Kidney tubule cell (primary cell): ENCODE results near the gene ST3GAL3.
A peak's percentile ranks its signal among the peaks of the same experiment; 100 is the strongest.

Experiments
- DNase-seq: peaks from one replicate; pipeline ENCODE4 v3.0.0-alpha.2; 2018; ENCODE audit warnings: low spot score

ST3GAL3 gene

DNA sequence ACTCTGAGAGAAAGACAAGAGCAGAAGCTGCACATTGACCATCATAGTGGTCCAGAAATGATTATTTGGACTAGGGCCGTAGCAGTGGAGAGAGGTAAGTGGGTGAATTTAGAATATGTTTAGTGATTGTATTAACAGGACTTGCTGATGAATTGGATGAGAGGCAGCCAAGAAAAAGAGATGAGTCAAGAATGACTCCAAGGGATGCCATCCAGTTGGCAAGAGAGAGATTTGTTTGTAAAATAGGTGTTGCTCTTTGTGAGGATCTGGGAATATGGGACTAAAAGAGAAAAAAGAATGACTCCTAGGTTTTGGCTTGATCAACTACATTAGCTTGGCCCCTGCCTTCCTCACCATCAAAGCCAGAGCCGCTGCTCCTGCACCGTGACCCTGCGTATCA is 172.1 kb downstream of the ST3GAL3 start:
- peak; percentile 64 for DNase-seq

- no peak for DNase-seq
Measured at GRCh38 chr1:43879996-43880395, 172.7 kb downstream of the ST3GAL3 start.

DNA sequence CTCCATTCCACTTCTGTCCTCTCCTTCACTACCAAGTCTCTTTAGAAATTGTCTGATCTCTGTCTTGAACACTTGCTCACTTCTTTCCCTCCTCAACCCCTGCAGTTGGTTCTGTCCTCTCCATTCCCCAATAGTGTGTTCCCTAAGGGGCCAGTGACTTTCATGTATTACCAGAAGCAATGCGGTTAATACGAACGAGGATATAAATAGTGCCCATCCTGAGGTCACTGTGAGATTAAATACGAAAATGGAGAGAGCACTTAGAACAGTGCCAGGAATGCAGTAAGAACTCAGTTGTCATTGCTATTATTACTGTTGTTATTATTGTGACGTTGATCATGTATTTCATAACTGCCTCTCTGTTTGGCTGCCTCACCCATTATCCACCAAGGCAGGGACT is 173.3 kb downstream of the ST3GAL3 start:
- DNase-seq = no peak

GRCh38 chr1:43881415-43881814 is 174.1 kb downstream of the ST3GAL3 start:
- no peak for DNase-seq

GRCh38 chr1:43882763-43883162 is 175.4 kb downstream of the ST3GAL3 start:
- DNase-seq = no peak

DNA sequence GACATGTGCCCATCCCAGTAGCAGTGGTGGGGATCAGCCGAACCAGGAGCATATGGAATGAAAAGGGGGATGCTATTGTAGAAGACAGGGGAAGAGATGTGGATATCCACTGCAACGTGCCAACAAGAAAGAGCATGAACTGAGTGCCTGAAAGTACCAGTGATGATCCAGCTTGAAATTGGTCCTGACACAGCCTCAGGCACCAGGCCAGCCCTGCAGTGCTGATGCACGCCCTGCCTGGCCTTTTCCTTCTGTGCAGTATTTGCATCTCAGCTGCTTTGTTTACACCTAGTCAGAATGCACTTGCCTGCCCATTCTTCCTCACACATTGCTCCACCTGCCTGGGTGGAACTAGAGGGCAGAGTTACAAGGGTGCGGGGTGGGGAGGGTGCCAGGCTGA is 176.0 kb downstream of the ST3GAL3 start:
- no peak for DNase-seq

DNA sequence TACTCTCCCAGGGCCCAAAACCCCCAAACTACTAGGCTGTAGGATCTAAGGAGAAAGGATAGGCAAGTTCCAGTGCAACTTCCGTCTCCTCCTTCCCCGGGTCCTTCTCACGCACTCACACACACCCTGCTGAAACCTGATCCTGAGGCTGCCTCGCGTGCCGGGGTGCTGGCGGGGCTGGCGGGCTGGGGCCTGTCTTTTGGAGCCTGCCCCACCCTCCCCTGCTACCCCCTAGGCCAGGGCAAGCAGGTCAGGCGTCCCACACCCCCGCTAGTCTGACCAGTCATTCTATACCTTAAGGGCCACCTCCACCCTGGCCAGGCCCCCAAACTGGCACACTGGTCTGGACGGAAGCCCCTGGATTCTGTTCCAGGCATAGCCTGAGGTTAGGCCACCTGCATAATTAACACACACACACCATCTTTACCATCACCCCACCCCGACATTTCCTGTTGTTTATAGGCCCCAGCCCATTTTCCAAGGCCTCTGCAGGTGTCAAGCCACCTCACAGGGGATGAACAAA is 178.0 kb downstream of the ST3GAL3 start:
- DNase-seq = no peak

DNA sequence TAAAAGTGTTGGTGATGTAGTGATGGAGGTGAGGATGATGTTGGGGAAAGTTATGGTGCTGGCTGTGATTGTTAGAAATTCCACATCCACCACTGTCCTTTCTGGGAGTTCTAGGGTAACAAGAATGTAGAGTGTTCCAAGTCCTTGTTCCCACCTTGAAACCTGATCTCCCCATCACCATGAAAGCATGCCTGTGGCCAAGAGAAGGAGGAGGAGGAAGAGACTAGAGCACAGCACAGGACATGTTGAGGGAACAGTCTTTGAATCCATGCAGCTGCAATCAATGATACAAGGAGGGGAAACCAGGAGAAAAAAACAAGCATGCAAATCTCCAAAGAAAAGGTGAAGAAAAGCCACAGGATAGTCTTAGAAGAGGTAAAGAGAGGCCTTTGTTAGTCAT is 180.4 kb downstream of the ST3GAL3 start:
- no peak for DNase-seq

DNA sequence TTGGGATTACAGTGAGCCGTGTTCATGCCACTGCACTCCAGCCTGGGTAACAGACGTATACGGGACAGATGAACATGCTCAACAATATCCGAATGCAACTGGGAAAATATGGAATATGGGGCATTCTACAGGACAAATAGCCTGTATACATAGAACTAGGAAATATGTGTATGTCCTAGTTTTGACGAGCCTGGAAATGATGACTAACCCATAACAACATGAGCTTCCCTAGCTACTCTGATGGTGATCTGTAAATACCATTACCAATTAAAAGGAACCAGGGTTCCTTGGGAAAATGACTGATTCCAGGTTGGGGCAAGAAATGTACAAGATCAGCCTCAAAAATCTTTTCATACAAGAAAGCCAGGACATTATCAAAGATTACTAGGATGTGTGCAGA is 183.5 kb downstream of the ST3GAL3 start:
- no peak for DNase-seq

GRCh38 chr1:43893006-43893405 is 185.7 kb downstream of the ST3GAL3 start:
- DNase-seq = no peak

GRCh38 chr1:43898981-43899380 is 191.6 kb downstream of the ST3GAL3 start:
- DNase-seq = no peak

DNA sequence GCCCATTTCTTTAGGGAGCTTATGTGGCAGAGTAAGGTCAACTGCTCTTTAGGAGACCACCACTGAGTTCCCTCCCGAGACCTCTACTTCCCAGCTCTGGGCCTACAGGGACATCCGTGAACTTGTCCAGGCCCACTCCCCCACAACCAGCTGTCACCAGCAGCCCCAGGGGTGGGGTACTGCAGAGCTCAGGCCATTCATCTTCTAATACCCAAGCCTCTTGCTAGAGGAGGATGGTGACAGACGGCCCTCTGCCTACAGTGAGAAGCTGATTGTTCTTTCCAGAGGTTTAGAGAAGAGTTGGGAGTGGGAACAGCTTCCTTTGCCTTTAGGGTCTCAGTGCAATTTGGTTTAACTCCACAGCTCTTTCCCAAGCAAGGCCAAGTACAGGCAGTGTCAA is 193.1 kb downstream of the ST3GAL3 start:
- DNase-seq = no peak

GRCh38 chr1:43901196-43901961 is 194.0 kb downstream of the ST3GAL3 start:
- DNase-seq = no peak

GRCh38 chr1:43902058-43902831 is 194.9 kb downstream of the ST3GAL3 start:
- no peak for DNase-seq

- DNase-seq = no peak
Measured at GRCh38 chr1:43904660-43905551, 197.6 kb downstream of the ST3GAL3 start.

DNA sequence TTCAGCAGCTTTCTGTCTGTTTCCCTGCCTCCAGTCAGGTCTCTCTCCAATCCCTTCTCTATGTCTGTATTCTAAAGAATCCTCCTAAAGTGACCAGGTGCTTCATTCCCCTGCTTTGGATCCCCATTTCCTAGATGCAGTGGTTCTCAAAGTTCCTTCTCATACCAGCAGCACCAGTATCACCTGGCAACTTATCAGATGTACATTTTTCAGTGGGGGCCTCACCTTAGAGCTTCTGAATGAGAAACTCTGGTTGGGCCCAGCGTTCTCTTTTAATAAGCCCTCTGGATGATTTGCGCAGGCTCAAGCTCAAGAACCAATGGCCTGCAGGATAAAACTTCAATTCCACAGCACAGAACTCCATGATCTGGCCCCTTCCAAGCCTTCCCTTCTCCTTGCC is 200.9 kb downstream of the ST3GAL3 start:
- no peak for DNase-seq

- no peak for DNase-seq
Measured at GRCh38 chr1:43908858-43909257, 201.5 kb downstream of the ST3GAL3 start.

- DNase-seq = no peak
Measured at GRCh38 chr1:43910343-43910742, 203.0 kb downstream of the ST3GAL3 start.

DNA sequence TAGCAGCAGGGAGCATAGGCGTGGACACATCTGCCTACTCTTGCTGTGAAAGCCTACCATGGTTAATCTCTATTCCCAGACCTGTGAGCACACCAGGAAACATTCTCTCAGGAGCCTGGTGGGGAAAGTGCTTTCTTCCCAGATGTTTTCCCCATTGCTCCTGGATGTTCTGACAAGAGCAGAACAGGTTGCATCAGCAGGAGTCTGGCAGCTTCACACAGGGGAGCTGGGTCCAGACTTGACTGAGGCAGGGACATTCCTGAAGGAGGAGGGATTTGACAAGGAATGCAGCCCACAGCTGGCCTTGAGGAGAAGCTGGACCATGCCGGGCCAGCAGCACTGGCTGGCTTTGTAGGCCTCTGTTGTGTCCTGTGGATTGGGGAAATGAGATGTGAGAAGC is 205.3 kb downstream of the ST3GAL3 start:
- peak; percentile 17 for DNase-seq

DNA sequence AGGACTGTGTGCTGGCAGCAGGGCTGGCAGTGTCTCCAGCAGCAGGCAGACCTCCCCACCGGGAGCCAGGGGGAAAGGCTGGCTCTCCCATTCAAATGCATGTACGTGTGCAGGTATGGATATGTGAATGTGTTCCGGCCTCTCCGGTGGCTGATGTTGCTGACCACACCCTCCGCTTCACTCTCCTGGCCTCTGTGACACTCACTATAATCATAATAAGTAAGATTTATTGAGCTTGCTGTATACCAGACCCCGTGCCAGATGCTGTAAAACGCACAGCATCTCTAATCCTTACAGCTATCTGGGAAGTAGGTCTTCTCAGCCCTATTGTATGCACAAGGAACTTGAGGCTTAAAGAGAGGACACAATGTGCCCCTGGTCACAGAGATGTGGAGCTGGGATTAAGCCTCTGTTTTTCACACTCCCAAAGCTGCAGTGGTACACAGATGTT is 205.7 kb downstream of the ST3GAL3 start:
- DNase-seq = no peak

DNA sequence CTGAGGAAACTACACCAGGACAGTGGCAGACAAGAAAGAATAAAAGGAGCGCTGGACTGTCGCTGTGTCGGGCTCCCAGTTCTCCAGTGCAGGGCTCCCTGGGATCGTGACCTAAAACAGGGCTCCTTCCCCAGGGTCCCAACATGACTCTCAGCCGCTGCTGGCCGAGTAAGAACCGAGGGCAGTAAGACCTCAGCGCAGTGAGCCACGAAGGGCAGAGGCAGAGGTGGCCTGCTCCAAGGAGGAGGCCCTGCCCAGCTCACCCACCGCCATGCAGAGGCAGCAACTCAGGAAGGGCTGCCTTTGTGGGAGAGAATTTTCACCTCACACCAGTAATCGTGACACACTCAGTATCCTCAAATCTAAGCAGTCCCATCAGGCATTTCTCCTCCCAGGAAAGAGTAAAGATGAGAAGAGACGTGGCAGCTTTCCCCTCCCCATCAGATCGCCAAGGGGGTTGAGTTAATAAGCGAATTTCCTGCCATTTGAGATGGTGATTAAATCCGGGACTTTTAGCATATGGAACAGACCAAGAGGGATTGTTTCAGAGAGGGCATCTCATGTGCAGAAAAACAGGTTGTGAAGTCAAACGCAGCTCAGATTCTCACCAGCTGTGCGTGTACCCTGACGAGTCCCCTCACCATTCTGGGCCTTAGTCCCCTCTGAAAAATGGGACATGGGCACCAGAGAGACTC is 206.5 kb downstream of the ST3GAL3 start:
- no peak for DNase-seq
